GM21423 (cell line): ENCODE data around the gene CD2AP.
A peak's percentile ranks its signal among the peaks of the same experiment; 100 is the strongest.
"Not testable (repeated sequence)": the region's sequence is repeated elsewhere in the genome, so short reads cannot be mapped to it uniquely, and the experiment has no call there.

Experiments
- ATAC-seq: cut with Tn5 transposase; IDR thresholded peaks from one replicate; pipeline ENCODE4 v1.9.1; 2021; ENCODE audit warnings: mild to moderate bottlenecking, moderate library complexity; ENCODE audit not compliant: unreplicated experiment

Gene CD2AP

DNA sequence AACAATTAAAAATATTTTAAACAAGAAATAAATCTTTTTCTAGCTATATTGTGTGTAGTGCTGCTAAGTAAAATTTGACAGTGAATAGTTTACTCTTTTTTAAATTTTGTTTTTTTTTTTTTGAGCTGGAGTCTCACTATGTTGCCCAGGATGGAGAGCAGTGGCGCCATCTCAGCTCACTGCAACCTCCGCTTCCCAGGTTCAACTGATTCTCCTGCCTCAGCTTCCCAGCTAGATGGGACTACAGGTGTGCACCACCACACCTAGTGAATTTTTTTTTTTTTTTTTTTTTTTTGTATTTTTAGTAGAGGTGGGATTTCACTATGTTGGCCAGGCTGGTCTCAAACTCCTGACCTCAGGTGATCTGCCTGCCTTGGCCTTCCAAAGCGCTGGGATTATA is 75.7 kb downstream of the CD2AP start:
- not testable (repeated sequence) for ATAC-seq

DNA sequence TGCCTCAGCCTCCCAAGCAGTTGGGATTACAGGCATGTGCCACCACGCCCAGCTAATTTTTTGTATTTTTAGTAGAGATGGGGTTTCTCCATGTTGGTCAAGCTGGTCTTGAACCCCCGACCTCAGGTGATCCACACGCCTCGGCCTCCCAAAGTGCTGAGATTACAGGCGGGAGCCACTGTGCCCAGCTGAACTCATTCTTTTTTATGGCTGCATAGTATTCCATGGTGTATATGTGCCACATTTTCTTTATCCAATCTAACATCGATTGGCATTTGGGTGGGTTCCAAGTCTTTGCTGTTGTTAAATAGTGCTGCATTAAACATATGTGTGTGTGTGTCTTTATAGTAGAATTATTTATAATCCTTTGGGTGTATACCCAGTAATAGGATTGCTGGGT is 78.9 kb downstream of the CD2AP start:
- not testable (repeated sequence) for ATAC-seq

DNA sequence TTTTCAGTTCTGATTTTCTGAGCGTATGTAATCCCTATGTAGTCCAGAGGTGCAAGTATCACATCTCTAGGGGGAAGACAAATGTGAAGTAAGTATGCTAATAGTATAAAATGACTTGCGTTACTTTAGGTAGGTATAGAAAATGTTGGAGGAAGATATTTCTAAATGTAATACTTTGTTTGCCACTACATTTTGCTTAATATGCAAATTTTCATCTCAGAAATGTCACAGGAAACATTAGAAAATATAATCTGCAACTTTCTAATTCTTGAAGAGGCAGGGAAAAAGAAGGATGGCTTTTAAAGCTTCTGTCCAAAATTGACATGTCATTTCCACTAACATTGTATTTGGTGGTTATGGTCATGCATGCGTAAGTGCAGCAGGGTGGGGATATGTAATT is 85.6 kb downstream of the CD2AP start:
- ATAC-seq, result no peak

DNA sequence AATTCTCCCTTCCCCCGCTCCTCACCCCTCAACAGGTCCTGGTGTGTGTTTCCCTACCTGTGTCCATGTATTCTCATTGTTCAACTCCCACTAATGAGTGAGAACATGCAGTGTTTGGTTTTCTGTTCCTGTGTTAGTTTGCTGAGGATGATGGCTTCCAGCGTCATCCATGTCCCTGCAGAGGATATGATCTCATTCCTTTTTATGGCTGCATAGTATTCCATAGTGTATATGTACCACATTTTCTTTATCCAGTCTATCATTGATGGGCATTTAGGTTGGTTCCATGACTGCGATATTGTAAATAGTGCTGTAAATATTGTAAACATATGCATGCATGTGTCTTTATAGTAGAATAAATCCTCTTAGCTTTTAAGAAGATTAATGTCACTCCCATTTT is 89.0 kb downstream of the CD2AP start:
- ATAC-seq, result not testable (repeated sequence)

DNA sequence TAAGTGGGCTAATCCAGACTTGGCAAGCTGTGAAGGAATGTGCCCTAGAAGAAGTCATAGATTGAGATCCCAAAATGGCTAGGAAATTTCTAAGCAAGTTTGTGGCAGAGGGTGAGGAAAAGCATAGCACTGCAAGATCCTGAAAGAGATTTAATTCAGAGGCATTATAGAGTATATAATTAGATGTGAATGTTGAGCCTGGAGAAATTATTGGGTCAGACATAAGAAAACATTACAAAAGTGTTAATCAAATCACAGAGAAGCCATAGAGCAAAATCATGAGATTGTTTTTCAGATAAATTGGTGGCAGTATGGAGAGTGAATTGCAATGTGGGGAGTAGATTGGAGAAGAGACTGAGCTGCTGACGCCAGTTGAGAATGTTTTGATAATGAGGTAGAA is 90.0 kb downstream of the CD2AP start:
- no peak for ATAC-seq

DNA sequence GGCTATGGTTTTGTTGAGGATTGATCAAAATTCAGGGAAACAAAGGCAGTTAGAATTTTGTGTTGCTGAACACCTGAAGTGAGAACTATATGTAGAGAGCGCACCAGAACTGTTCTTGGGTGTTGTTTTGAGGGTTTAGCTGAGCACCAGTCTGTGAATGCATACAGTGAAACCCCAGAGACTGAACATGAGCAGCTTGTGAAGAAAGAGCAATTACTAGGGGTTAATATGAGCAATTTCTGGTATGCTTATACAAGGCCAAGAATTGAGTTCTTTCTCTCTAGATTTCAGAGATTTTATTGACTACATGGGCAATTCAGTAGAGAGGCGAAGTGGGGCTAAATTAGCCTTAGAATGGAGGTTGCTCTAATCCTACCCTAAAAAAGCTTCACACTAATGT is 93.9 kb downstream of the CD2AP start:
- no peak for ATAC-seq

DNA sequence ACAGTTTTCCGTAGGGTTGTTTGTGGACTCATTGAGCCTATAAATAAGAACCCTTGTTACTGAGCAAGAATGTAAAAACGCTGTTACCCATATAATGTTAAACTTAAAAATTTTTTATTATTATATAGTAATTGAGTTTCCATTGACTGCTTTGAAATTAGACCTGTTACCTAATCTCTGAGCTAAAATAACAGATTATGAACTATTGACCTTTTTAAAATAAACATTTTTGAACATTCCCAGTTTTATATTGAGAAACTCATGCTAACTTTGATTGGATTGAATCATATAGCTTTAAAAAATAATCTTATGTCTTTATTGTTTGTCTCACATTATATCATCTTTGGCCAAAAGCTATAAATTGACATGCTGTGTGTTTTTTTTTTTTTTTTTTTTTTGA is 95.5 kb downstream of the CD2AP start:
- ATAC-seq, result no peak

DNA sequence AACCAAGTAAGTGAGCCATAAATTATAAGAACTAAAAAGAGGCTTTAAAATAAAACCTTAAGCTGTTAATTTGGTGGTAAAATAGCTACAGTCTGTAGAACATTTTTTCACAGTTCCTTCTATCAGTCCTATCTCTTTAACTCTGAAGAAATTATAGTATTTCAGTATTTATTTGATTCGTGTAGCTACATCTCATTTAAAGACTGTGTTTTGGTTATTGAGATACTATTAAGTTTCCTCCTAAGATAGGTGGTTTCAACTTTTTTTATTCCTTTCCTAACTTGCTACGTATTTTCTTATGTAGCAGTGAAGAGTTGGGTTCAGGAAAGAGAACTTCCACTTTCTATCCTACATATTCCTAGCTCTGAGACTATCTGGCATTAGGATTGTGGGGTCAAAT is 97.2 kb downstream of the CD2AP start:
- no peak for ATAC-seq

DNA sequence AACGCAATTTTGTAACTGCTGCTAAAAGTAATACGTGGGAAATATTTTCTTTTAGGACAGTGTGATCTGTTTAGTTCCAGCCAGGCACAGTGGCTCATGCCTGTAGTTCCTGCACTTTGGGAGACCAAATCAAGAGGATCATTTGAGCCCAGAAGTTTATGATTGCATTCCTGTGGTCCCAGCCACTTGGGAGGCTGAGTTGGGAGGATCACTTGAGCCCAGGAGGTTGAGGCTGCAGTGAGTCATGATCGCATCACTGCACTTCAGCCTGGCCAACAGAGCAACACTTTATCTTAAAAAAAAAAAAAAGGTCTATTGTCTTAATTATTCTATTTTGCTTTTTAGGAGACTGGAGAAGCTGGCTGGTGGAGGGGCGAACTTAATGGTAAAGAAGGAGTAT is 101.5 kb downstream of the CD2AP start:
- no peak for ATAC-seq

DNA sequence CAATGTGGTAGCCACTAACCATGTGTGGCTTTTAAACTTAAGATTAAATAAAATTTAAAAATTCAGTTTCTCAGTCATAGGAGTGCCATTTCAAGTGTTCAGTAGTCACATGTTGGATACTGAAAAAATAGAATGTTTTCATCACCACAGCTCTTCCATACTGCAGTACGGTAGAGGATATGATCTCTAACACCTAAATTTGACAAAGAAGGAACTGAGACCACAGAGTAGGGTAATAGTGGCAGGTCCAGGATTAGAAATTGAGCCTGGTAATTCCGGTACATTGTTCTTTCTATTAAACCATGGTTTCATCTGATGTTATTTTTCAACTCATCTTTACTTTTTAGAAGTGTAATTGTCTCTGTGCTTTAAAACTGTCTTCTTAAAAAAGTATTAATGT is 104.0 kb downstream of the CD2AP start:
- peak; percentile 78 for ATAC-seq

DNA sequence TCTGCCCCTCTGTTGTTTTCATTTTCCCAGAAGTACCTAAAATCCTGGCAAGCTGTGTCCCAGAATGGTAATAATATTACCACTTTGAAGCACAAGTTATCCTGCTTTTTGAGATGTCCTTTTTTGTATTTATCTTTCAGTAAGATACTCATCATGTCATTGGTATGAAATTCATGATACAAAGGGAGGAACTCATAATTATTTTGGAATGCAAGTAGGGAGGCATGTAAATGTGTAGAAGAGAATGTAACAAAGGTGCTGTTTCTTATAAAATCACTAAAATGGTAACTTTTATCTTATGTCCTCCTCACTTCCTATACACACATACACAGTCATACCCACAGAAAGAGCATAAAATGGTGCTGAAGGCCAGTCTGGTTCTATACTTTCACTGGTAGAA is 109.9 kb downstream of the CD2AP start:
- no peak for ATAC-seq

DNA sequence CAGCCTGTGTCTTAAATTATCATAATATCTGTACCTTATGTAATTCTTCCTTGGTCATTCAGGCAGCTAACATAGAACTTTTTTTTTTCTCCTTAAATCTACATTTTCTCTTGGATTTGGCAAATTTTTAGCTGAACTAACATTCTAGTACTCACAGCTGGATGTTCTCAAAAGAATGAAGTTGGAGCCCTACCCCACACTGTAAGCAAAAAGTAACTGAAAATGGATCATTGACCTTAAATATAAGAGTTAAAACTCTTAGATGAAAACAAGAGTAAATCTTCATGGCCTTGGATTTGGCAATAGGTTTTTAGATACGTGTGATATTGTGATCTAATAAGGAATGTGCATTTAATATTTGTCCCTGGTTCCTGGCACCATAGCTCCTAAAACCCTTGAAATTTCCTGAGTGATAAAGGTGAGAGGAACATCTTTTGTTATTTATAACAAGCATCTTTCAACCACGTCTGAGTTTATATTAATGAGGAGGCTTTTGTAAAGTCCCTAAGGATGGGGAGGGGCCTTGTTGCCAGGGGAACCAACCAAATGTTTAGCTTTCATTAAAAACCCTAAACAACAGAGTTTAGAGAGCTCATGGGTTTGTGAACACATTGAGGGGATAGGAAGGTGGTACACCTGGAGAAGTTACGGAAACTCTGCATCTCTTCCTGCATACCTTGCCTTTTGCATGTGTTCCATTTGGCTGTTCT is 114.7 kb downstream of the CD2AP start:
- ATAC-seq, result no peak

DNA sequence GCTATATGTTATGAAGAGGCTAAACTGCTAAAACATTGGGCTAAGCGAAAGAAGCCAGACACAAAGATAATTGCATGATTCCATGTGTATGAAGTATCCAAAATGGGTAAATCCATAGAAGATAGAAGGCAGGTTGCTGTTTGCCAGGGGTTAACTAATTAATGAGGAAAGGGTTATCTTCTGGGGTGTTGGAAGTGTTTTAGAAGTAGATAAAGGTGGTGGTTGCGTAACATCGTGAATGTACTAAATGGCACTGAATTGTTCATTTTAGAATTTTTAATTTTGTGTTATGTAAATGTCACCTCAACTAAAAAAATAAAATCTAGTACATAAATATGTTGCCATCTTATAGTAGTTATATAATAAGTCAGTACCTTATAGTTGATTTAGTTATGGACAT is 116.4 kb downstream of the CD2AP start:
- ATAC-seq, result no peak

DNA sequence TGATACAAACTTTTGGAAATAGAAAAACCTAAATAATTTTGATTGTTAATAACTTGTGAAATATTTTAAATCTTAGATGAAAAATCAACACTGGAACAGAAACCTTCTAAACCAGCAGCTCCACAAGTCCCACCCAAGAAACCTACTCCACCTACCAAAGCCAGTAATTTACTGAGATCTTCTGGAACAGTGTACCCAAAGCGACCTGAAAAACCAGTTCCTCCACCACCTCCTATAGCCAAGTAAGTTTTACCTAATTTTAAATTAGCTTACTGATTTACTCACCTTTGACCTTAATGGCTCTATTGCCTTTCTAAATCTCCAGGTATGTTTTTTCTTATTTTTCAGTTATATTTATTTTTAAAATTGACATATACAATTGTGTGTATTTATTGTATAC is 118.2 kb downstream of the CD2AP start:
- ATAC-seq, result no peak

DNA sequence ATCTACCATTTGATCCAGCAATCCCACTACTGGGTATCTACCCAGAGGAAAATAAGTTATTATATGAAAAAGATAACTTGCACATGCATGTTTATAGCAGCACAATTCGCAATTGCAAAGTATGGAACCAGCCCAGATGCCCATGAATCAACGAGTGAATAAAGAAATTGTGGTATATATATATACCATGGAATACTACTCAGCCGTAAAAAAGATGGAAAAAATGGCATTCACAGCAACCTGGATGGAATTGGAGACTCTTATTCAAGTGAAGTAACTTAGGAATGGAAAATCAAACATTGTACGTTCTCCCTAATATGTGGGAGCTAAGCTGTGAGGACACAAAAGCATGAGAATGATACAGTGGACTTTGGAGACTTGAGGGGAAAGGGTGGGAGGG is 120.8 kb downstream of the CD2AP start:
- ATAC-seq, result no peak

DNA sequence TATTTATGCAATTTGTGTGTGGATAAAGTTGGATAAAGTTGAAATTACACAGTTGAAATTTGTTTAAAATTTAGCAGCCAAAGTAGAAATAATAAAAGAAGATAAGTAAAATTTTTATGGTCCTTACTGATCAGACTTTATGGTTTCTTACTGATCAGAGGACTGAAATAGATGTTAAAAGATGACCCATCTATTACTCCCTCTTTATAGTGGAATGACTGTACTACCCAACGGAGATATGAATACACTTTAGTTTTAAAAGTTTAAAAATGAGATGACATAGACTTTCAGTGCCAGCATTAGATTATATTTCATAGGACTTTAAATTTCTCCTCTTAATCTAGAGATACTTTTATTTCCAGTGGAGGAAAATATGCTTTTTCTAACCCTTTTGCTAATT is 121.9 kb downstream of the CD2AP start:
- ATAC-seq, result no peak

DNA sequence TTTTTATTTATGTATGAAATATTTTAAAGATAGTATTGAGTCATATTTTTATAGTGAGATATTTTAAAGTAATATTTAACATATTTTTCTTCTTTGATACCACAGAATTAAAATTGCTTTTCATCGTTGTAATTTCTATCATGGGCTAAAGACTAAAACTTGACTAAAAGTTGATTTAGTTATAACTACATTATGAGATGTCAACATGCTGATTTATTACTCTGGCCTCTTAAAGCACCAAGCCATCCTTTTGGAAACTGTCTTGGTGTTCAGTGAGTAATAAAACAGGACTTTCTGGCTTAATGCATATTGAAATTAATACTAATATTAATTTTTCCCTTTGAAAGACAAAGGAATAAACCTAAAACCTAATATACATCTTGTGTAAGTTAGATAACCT is 125.6 kb downstream of the CD2AP start:
- no peak for ATAC-seq

DNA sequence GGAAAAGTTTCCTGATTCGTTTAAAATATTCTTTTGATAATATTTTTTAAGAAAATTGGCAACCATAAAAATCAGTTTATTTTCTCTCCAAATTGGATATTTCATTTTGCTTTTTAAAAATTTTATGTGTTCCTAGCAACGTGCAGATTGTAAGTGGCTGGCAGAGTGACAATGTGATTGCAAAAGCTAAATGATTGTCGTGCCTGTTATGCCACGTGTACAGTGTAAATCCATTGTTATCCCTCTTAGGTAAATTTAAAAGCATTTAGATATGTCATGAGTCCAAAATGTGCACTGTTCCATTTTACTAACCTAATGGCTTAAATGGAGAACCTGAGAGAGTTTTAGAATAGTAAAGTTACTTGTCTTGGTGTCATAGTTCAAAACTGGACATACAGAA is 126.4 kb downstream of the CD2AP start:
- ATAC-seq, result no peak

DNA sequence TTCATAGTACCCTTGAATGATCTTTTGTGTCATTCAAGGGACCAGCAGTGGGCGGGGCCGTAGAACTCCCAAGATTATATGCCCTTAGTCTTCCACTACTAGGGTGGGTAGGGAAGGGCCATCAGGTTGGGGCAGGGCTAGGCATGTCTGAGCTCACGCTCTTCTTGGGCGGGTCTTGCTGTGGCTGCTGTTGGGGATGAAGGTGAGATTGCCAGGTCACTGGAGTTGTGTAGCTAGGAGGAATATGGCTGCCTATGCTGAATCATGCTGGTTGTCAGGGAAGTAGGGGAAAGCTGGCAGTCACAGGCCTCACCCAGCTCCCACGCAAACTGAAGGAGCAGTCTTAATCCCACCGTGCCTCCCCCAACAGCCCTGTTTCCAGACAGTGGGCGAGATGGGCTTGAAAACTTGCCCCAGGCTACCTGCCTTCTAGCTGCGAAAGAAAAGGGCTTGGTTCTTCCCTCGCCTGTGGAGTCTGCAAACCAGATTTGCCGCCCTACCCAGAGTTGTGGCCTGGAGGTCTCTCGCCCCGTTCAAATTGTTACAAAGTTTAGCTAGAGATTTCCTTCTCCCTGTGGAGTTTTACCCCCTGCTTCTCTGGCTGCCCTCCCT is 144.4 kb downstream of the CD2AP start:
- no peak for ATAC-seq

DNA sequence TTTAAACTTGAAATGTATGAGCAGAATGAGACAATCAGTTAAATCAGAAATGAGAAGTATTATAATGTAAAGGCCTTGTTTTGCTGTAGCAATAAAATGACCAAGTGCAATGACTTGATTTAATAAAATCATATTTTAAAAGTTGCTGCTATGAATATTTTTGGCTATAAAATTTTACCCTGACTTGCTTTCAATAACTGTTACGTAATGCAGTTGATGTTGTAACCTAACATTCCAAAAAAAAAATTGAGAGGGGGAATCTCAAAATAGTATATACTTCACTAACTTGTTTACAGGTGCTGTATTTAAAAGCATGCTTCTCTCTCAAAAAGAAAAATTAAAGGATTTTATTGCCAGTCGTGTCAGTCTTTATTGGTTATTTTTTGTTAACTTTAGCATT is 149.2 kb downstream of the CD2AP start:
- no peak for ATAC-seq

DNA sequence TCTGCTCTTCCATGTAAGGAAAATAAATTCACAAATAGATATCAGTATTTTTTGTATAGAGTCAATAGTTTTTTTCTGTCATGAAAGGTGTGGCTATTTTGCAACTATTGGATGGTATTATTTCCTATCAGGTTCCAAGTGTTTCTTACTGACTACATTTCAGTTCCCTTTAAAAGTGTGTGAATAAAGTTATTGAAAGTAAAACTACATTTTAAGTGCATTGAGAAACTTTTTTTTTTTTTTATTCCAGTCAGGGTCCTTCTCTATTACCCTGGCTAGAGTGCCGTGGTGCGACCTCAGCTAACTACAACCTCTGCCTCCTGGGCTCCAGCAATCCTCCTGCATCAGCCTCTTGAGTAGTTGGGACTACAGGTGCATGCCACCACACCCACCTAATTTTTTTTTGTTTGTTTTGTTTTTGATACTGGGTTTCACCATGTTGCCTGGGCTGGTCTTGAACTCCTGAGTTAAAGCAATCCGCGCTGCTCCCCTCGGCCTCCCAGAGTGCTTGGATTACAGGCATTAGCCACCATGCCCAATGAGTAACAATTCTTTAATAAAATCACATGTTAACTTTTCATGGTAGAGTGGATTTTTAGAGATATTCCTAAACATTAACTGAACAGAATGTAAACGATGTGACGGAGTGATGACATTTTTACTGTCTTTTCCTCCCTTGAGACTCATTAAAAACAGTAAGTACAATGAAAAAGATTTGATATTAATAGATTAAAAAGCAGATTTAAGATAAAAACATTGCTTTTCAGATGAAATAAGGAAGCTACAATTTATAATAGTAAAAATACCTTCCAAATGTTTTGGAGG is 151.1 kb downstream of the CD2AP start:
- ATAC-seq, result no peak

DNA sequence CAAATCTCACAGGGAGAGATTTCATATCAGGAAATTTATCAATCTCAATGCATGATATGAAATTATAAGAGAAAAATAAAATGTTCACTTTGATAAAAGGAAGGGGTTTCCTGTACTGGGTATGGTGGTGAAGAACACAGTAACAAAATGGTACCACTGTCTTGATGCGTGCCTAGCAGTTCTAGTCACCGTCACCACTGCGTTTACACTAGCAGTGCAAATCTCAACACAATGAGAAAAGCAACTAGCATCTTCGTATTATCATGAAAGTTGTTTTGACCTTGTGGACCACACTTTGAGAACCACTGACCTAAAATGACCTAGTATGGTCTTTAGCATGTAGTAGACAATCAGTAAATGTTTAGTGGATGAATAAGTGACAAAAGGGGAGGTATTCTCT is 152.4 kb downstream of the CD2AP start:
- no peak for ATAC-seq
